ENCODE data around the gene SLC25A25.

GRCh38 chr9:128152133-128153059 is 84.4 kb downstream of the SLC25A25 start:
- no peak for TF ChIP-seq CBFB (CRISPR knock-in tag; IDR thresholded peaks at IDR 0.05)
- no peak for TF ChIP-seq NFXL1 (CRISPR knock-in tag; IDR thresholded peaks at IDR 0.05)
- TF ChIP-seq, protein P1, sequence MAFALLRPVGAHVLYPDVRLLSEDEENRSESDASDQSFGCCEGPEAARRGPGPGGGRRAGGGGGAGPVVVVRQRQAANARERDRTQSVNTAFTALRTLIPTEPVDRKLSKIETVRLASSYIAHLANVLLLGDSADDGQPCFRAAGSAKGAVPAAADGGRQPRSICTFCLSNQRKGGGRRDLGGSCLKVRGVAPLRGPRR (CRISPR knock-in tag; IDR thresholded peaks at IDR 0.05), result no peak
- TF ChIP-seq MYBL2 (IDR thresholded peaks at IDR 0.05; ENCODE audit: low read depth), result no peak
- TF ChIP-seq MYBL2 (CRISPR knock-in tag; IDR thresholded peaks at IDR 0.05; ENCODE audit: borderline replicate concordance), result no peak
- TF ChIP-seq HES1 (IDR thresholded peaks at IDR 0.05; ENCODE audit: low read depth), result no peak
